HG02870 (cell line): ENCODE results near the gene SLC45A1.
"Not testable (repeated sequence)": the region's sequence is repeated elsewhere in the genome, so short reads cannot be mapped to it uniquely, and the experiment has no call there.

Experiments used
- ATAC-seq: cut with Tn5 transposase; IDR thresholded peaks from one replicate; pipeline ENCODE4 v1.9.1; 2021; ENCODE audit warnings: mild to moderate bottlenecking, moderate library complexity; ENCODE audit not compliant: unreplicated experiment

SLC45A1 gene

GRCh38 chr1:8317647-8318381 is at the start of gene SLC45A1:
Gene SLC45A1 (plus strand): TSS chr1:8318114. CDS start chr1:8324330, 6,216 bp downstream.
- ATAC-seq: no peak

DNA sequence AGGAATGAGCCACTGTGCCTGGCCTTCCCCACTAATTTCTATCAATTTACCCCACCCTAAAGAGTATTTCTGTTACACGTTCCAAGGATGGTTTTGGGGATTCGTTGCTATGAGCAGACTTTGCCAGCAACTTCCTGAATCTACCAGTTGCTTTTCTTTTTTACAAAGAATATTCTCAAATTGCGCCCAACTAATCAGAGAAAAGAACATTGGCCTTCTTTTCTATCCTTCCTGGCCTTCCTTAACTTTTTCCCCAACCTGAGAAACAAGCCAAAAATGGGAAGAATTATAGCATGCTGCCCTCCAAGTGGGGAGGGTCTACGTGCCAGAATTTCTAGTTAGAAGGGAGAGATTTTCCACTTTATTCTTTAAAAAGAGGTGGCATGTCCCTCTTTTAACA is 44.9 kb upstream of the SLC45A1 start:
- ATAC-seq: no peak

DNA sequence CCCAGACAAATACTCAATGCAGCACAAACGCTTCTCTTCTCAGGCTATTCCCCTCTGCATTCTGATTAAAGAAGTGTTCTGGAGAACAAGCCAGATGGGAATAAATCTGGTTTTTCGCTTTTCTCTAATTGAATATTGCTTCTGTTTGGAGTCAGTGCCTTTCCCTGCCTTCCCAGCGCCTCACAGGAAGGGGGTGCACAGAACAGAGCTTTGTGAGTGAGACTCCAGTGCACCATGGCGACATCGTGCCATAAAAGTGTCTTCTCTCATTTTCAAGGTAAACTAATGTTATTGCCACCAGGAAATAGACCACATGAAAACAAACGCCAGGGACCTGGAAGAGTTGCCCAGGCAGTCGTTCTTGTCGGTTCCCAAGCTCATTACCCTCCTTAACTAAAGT is 43.6 kb upstream of the SLC45A1 start:
- ATAC-seq: no peak

DNA sequence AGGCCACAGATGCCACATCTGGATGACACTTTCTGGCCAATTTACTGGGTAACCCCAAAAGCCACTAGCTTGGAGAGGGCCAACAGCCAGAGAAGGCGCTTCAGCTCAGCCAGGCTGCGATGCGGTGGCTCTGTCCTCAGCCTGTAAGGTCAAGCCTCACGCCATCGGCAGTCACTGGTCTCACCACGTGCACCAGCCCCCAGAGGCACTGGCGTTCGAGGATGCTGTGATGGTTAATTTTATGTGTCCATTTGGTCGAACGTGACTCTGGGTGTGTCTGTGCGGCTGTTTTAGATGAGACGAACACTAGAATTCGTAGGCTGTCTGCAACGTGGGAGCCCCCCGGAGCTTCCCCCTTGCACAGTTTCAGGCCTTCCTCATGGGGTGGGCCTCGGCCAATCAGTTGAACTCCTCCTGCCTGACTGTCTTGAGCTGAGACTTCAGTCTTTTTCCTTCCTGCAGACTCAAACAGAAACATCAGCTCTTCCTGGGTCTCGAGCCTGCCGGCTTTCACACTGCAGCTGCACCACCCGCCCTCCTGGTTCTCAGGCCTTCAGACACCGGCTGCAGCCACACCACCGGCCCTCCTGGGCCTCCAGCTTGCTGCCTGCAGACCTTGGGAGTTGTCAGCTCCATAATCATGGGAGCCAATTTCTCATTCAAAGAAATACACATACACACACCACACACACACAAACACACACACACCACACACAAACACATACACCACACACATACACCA is 41.6 kb upstream of the SLC45A1 start:
- no peak for ATAC-seq

DNA sequence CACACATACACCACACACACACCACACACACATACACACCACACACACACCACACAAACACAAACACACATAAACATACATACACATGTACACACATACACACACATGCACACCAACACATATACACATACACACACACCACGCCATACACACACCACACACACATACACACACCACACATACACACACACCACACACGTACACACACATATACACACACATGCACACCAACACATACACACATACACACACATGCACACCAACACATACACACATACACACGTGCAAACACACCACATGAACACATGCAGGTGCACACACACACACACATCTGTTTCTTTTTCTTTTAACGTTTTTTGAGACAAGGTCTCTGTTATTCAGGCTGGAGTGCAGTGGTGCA is 41.0 kb upstream of the SLC45A1 start:
- no peak for ATAC-seq

- not testable (repeated sequence) for ATAC-seq
Observed at GRCh38 chr1:8278677-8279076, 39.2 kb upstream of the SLC45A1 start.

GRCh38 chr1:8281843-8282509 is 35.9 kb upstream of the SLC45A1 start:
- ATAC-seq: no peak

DNA sequence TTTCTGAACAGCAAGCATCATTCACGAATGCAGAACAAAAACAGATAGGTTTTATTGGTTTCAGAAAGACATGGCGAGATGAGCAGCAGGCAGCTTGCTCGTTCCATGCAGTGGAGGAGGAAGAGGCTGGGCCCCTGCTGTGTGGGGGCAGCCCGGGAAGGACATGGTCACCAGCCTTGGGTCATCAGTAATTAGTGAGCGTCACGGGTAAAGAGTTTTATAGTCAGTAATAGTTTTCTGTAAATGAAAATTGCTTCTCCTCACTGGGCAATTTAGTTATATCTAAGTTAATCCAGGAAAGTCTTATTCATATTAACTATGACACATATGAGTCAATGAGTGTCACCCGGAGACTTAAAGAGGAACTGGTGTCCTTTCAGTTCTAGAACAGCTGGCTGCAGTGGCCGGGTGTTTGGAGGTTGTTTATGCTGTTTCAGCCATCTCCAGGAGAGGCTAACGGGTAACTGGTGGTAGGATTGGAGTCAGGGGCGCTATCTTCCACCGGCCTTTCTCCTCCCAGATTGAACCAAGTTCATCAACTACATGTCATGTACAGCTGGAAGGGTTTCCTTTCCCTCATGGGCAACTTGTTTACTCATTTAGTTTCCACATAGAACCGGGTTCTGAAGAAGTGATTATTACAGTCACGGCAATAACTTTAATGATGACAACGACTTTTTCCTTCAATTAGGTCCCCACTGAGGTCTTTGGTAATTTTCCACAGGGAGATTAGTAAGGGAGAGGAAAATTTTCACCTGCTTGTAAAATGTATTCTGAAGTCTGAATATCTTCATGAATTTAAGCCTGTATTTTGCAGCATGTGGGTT is 34.6 kb upstream of the SLC45A1 start:
- peak; percentile 86 for ATAC-seq

DNA sequence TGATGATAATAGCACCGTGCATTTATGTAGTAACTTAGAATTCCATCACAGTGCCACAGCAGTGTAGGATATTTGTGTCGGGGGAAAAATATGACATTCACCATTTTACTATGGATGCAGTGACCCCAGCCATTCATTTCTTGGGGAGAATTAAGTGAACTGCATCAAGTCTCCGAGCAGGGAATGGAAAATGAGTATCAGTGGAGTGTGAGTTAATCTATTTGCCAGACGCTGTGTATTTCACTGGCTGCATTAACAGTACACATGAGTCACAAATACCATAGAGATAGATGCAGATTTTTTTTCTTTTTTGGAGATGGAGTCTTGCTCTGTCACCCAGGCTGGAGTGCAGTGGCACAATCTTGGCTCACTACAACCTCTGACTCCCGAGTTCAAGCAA is 33.8 kb upstream of the SLC45A1 start:
- no peak for ATAC-seq

DNA sequence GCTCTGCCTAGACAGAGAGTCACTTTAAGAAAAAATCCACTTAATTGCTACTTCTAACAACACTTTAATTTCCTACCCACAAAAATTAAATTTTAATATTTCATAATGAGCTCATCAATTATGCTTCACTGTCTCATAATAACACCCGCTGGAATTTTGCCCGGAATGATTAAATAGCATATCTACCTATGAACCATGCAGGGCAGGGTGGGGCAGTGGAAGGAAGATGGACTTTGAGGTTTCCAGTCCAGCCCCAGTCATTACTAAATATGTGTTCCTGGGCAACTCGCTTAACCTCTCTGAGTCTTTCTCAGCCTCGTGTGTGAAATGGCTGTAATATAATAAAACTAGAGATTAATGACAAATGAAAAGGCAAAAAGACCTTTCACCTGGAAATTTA is 32.8 kb upstream of the SLC45A1 start:
- no peak for ATAC-seq

GRCh38 chr1:8285965-8286364 is 31.9 kb upstream of the SLC45A1 start:
- no peak for ATAC-seq

DNA sequence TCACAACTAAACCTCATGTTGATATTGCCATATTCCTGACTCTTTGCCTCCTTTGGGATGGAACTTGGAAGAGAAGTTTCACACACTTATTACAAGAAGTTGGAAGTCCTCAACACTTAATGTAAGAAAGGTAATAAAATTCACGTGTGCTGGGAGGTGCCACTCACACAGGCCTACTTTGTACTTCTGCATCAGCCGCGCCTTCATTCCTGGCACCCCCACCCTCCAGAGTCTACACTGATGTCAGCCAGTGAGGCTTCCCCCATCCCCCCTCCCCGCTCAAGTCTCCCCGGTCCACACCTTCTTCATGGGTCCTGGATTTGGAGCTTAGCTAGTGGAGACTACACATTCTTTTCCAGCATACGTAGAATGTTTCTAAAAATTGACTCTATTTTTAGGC is 24.8 kb upstream of the SLC45A1 start:
- no peak for ATAC-seq

DNA sequence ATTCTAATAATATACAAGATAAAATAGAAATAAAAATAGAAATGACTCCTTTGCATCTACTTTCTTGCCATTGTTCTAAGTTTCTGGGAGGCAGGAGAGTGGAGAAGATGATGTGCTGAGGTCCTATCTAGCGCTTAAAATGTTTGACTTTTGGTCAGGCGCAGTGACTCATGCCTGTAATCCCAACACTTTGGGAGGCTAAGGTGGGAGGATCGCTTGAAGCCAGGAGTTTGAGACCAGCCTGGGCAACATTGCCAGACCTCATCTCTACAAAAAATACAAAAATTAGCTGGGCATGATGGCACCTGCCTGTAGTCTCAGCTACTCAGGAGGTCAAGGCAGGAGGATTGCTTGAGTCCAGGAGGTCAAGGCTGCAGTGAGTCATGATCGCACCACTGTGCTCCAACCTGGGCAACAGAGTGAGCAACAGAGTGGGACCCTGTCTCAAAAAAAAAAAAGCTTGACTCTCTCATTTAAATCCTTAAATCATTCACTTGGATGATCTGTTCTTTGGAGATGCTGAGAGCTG is 24.2 kb upstream of the SLC45A1 start:
- ATAC-seq: no peak

DNA sequence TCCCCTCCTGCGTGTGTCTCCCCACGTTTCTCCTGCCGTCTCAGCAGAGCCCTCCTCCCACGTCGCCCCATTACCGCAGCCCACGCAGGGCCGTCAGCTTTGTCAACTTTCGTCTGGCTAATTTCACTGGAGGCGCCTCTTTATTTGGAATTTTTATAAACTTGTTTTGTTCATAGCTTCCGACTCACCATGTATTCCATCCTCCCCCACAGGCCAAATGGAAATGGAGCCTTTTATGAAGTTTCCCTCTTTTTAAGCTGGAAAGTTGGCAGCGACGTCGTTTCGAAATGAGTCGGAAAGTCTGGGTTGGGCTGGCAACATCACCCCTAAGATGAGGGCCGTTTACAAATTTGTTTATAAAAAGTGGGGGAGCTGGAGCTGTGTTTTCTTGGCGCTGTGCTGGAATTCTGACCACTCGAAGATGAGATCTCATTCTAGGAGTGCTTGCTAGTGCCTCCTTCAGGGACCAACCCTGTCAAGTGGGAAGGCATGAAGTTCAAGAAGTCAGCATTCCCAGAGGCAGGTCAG is 23.7 kb upstream of the SLC45A1 start:
- no peak for ATAC-seq

DNA sequence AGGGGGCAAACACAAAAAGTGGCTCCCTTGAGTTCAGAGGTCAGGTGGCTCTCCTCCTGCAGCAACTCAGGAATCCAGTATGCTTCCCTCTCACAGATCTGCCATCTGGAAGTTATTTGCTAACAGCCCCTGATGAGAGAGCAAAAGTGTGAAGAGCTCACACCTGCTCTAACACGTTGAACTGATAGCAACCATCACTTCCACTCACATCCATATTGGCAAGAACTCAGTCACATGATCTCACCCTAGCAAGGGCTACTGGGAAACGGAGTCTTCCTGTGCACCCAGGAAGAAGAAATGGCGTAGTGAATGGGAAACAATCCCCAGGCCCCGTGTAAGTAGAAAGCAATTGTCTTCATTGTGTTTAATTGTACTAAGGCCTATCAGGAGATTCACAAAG is 20.7 kb upstream of the SLC45A1 start:
- no peak for ATAC-seq

DNA sequence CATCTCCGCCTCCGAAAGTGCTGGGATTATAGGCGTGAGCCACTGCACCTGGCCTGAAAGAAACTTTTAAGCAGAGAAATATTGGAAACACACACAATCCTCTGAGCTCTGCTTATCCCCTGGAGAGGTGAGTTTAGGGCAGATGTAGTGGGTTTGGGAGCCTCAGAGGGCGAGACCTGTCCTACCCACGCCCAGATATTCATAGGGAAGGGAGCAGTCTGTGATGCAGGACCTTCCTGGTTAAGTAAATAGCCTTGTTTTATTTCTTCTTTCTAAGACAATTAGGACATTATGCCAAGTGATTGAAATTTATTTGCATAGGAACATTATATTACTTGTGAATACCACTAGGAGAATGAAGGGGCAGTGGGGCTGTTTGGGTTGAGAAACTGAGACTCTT is 18.0 kb upstream of the SLC45A1 start:
- no peak for ATAC-seq

GRCh38 chr1:8302081-8302956 is 15.6 kb upstream of the SLC45A1 start:
- ATAC-seq: no peak

GRCh38 chr1:8303141-8303540 is 14.8 kb upstream of the SLC45A1 start:
- ATAC-seq: no peak

DNA sequence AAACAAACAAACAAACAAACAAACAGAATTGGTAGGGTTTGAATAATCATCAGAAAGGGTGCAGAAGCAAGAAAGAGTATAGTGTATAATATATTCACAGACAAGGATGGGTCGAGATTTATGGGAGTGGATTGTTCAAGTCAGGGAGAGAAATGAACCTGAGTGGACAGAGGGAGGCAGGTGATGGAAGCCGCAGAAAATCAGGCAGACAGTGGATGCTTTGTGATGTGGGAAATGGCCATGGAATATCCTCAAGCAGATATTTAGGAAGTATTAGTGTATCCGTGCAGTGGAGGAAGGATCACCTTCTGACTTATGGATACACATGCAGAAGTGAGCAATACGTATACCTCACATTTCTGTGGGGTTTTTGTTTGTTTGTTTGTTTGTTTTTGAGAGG is 14.0 kb upstream of the SLC45A1 start:
- no peak for ATAC-seq

DNA sequence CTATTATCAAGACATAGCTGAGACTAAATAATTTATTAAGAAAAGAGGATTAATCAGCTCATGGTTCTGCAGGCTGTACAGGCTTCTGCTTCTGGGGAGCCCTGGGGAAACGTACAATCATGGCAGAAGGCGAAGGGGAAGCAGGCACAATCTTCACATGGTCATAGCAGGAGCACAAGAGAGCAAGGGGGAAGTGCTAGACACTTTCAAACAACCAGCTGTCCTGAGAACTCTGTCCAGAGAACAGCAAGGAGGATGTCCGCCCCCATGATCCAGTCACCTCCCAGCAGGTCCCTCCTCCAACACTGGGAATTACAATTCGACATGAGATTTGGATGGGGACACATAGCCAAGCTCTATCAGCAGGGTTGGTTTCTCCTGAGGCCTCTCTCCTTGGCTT is 10.3 kb upstream of the SLC45A1 start:
- no peak for ATAC-seq
